ENCODE results near the gene ATP6V0E1.

DNA sequence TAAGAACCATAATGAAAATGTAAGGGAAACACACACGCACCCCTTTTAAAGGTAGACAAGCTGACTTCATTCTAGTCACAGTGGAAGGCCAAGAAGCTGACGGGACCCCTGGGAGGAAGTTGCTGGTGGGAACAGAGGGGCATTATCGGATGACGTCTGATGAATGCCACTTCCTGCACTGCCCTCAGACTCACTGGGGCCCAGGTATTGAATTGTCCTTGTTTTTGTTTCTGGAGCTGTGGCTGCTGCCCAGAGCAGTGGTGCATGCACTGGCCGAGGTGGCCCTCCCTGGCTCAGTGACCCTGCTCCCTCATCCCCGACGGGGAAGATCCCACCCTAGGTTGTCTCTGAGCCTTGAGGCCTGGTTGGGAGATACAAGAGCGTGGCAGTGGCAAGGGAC, 39.7 kb upstream of the ATP6V0E1 start:
- TF ChIP-seq, protein P1, sequence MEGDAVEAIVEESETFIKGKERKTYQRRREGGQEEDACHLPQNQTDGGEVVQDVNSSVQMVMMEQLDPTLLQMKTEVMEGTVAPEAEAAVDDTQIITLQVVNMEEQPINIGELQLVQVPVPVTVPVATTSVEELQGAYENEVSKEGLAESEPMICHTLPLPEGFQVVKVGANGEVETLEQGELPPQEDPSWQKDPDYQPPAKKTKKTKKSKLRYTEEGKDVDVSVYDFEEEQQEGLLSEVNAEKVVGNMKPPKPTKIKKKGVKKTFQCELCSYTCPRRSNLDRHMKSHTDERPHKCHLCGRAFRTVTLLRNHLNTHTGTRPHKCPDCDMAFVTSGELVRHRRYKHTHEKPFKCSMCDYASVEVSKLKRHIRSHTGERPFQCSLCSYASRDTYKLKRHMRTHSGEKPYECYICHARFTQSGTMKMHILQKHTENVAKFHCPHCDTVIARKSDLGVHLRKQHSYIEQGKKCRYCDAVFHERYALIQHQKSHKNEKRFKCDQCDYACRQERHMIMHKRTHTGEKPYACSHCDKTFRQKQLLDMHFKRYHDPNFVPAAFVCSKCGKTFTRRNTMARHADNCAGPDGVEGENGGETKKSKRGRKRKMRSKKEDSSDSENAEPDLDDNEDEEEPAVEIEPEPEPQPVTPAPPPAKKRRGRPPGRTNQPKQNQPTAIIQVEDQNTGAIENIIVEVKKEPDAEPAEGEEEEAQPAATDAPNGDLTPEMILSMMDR (IDR thresholded peaks at IDR 0.05): no peak
- no peak for TF ChIP-seq POLR2A (IDR thresholded peaks at IDR 0.05)
